K562 (cell line): Measurements from ENCODE around the gene PRDM16. TPM values are rescaled to one million over a fixed set of nuclear protein-coding genes. Genes with fewer than 3 reads are reported as not detected.

Source experiments
- GABPA ChIP-seq: fragments of 200-800 bp; sonication (Bioruptor generic); conservative IDR thresholded peaks from 2 replicates; pipeline ENCODE4 v1.6.1; 2016; ENCODE audit warnings: low read depth, missing genetic modification characterization, missing compliant biosample characterization
- KLF16 ChIP-seq: IDR thresholded peaks from 2 replicates; pipeline ENCODE4 v1.6.1; 2016; ENCODE audit warnings: antibody characterized with exemption
- MAFG ChIP-seq: fragments of 450-650 bp; conservative IDR thresholded peaks from 2 replicates; pipeline ENCODE4 v1.6.1; 2016; ENCODE audit warnings: missing genetic modification characterization, missing compliant biosample characterization
- POLR2H ChIP-seq: IDR thresholded peaks from 2 replicates; pipeline ENCODE4 v1.6.1; 2016; ENCODE audit warnings: missing genetic modification characterization, low read depth, mild to moderate bottlenecking, control low read depth, missing compliant biosample characterization, moderate library complexity
- PYGO2 ChIP-seq: fragments of 450-650 bp; IDR thresholded peaks from 2 replicates; pipeline ENCODE4 v1.6.1; 2016; ENCODE audit warnings: mild to moderate bottlenecking, missing genetic modification characterization, moderate library complexity, missing compliant biosample characterization
- SREBF2 ChIP-seq: sonication (generic); formaldehyde crosslinking; IDR thresholded peaks from 2 replicates; pipeline ENCODE4 v1.4.0; 2020; ENCODE audit warnings: mild to moderate bottlenecking, missing genetic modification reagents
- TEAD4 ChIP-seq, 2 experiments: sonication (generic) in 1 of 2; formaldehyde crosslinking in 1 of 2; IDR thresholded peaks; 2 replicates each; pipeline versions ENCODE4 v1.6.1 to v1.8.0; 2012 to 2022; ENCODE audit warnings: borderline replicate concordance in 1 of 2, inconsistent platforms in 1 of 2, low read length in 1 of 2, mild to moderate bottlenecking in 1 of 2, missing genetic modification reagents in 1 of 2
- polyA plus RNA-seq, 8 experiments: library from polyadenylated mRNA; depleted of rRNA in 4 of 8; stranded (reverse) in 5 of 8; unstranded in 3 of 8; fragments of >200 nt; fragmentation: Nextera tagmentation in 2 of 8; fragmentation: Illumina TruSeq in 1 of 8; extraction: Ambion mirVana in 2 of 8; extraction: Trizol in 1 of 8; gene quantifications; 2 replicates each; pipeline versions ENCODE4 v1.2.1 to v1.2.3, GENCODE V29; 2011 to 2014; ENCODE audit warnings: inconsistent platforms in 1 of 8, missing spikeins in 1 of 8
- total RNA-seq, 7 experiments: library from RNA; depleted of rRNA in 6 of 7; stranded (reverse); fragments of >200 nt in 6 of 7; fragmentation: Illumina TruSeq in 2 of 7; extraction: Trizol in 2 of 7; gene quantifications; 2 replicates each; pipeline versions ENCODE4 v1.2.1 to v1.2.3, GENCODE V29; 2011 to 2021; ENCODE audit warnings: low replicate concordance in 1 of 7
- TF ChIP-seq, protein P1 (sequence below): fragments of 450-650 bp; IDR thresholded peaks from 2 replicates; pipeline ENCODE4 v1.6.1; 2017; ENCODE audit warnings: mild to moderate bottlenecking, moderate library complexity

PRDM16 gene
- total and polyA plus RNA-seq, 9 of the 15 experiments (the other 6 are each of a cell fraction or from before 2014, with no cell fraction given) = 0.10 to 0.27 TPM; not detected in 7

DNA sequence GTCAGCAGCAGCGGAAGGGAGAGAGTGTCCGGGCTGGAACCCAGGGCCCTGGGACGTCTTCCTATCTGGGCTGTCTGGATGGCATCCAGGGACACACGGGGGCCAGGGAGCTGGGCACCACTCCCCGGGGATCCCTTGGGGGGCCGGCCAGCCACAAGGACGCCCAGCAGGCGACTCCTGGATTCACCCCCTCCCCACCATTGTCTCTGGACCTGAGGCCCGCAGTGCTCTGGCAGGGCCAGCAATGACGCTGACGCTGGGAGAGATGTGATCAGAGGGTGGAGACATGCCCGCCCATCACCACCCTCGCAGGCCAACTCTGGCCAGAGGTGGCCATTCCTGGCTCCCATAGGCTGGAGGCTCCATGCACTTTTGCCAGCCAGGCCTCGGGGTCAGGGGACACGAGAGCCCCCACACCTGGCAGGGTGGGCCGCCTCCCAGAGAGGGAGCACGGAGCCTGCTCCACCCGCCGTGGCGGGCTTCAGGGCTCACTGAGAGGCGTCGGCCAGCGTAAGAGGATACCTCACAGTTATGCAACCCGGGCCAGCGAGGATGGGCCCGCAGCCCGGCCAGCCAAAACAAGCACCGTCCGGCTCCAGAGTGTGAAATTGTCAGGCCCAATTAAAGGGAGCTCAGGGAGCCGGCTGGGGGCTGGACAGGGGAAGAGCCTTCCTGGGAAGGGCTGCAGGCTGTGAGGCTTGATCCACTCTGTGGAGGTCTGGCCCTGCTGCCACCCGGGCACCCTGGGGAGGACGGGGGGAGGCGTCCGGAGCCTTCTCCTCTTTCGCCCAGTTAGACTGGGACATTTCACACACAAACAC, 37.4 kb upstream of the PRDM16 start (continued):
- TF ChIP-seq PYGO2 (no peak), MAFG (no peak), KLF16 (no peak), TEAD4 (IDR thresholded peaks at IDR 0.05; ENCODE audit: low read length) (no peak), TEAD4 (CRISPR knock-in tag; IDR thresholded peaks at IDR 0.05; ENCODE audit: borderline replicate concordance) (no peak), SREBF2 (no peak), POLR2H (tag) (no peak), GABPA (tag) (no peak)
- TF ChIP-seq, protein P1, sequence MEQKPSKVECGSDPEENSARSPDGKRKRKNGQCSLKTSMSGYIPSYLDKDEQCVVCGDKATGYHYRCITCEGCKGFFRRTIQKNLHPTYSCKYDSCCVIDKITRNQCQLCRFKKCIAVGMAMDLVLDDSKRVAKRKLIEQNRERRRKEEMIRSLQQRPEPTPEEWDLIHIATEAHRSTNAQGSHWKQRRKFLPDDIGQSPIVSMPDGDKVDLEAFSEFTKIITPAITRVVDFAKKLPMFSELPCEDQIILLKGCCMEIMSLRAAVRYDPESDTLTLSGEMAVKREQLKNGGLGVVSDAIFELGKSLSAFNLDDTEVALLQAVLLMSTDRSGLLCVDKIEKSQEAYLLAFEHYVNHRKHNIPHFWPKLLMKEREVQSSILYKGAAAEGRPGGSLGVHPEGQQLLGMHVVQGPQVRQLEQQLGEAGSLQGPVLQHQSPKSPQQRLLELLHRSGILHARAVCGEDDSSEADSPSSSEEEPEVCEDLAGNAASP = no peak
